ENCODE results near the gene ACSM3. TPM values are rescaled to one million over a fixed set of nuclear protein-coding genes. Genes with fewer than 3 reads are reported as not detected.

ACSM3 gene
- total RNA-seq, 6 experiments from 2014 or later, result 24.5 to 109 (median 57.9) TPM

- intact Hi-C loops (cut with DNase I), result no loop called here
- Histone ChIP-seq H3K36me3 (no peaks in the 10 kb centered on the region), H3K27ac (no peak overlapping the region), H3K27me3 (no peaks in the 10 kb centered on the region), H3K4me1 (no peaks in the 10 kb centered on the region), H3K4me3 (no peak overlapping the region), H3K9me3 (no peaks in the 10 kb centered on the region)
- ATAC-seq, result no peak
- TF ChIP-seq CTCF (IDR thresholded peaks at IDR 0.05) (no peak), POLR2A (IDR thresholded peaks at IDR 0.05) (no peak)
- 72% methylated on average over 3 of the region's 3 CpGs for WGBS (ENCODE audit: insufficient coverage, low coverage, low lambda C conversion rate, missing lambda C conversion rate)
- no peak for DNase-seq
These were observed 34.7 kb upstream of the ACSM3 start for GRCh38 chr16:20729141-20729540.

GRCh38 chr16:20734056-20734455, 29.8 kb upstream of the ACSM3 start:
- no peak overlapping the region for H3K27ac ChIP-seq
- ATAC-seq (peak in 2 of 4 donors; percentile 15 to 30), DNase-seq (no peak)
- no peak for TF ChIP-seq POLR2A (IDR thresholded peaks at IDR 0.05)
- no peak overlapping the region for H3K4me3 ChIP-seq
- no peaks in the 10 kb centered on the region for H3K9me3 ChIP-seq
- intact Hi-C loops (cut with DNase I), result no loop called here
- no peaks in the 10 kb centered on the region for H3K27me3 ChIP-seq
- 27% methylated on average over 3 of the region's 3 CpGs for WGBS (ENCODE audit: insufficient coverage, low coverage, low lambda C conversion rate, missing lambda C conversion rate)
- H3K36me3 ChIP-seq, result peaks cover 0 to 36% (median 15%) of the 10 kb centered on the region in 4 donors
- H3K4me1 ChIP-seq, result no peaks in the 10 kb centered on the region

- WGBS (ENCODE audit: insufficient coverage, low coverage, low lambda C conversion rate, missing lambda C conversion rate), result 71% methylated on average over 3 of the region's 3 CpGs
- H3K9me3 ChIP-seq, result no peaks in the 10 kb centered on the region
- H3K27ac ChIP-seq, result no peak overlapping the region
- intact Hi-C loops (cut with DNase I), result no loop called here
- peaks cover 0 to 6% (median 0%) of the 10 kb centered on the region in 4 donors for H3K4me1 ChIP-seq
- H3K4me3 ChIP-seq, result no peak overlapping the region
- ATAC-seq, result no peak
- H3K27me3 ChIP-seq, result no peaks in the 10 kb centered on the region
- H3K36me3 ChIP-seq, result peaks cover 0 to 36% (median 15%) of the 10 kb centered on the region in 4 donors
- TF ChIP-seq CTCF (IDR thresholded peaks at IDR 0.05) (no peak), POLR2A (IDR thresholded peaks at IDR 0.05) (no peak)
- DNase-seq, result no peak
These were observed 29.0 kb upstream of the ACSM3 start for GRCh38 chr16:20734782-20735181.

- ATAC-seq, result no peak
- 90% methylated on average over 1 of the region's 1 CpG for WGBS (ENCODE audit: insufficient coverage, low coverage, low lambda C conversion rate, missing lambda C conversion rate)
- TF ChIP-seq CTCF (IDR thresholded peaks at IDR 0.05) (no peak), POLR2A (IDR thresholded peaks at IDR 0.05) (no peak)
- Histone ChIP-seq H3K4me3 (no peak overlapping the region), H3K4me1 (peaks cover 0 to 13% (median 0%) of the 10 kb centered on the region in 4 donors), H3K9me3 (no peaks in the 10 kb centered on the region), H3K27ac (no peak overlapping the region), H3K27me3 (no peaks in the 10 kb centered on the region), H3K36me3 (peaks cover 0 to 36% (median 15%) of the 10 kb centered on the region in 4 donors)
- intact Hi-C loops (cut with DNase I), result no loop called here
- no peak for DNase-seq
These were observed 28.3 kb upstream of the ACSM3 start for GRCh38 chr16:20735490-20735889.

- intact Hi-C loops (cut with DNase I), result no loop called here
- TF ChIP-seq POLR2A (IDR thresholded peaks at IDR 0.05), result no peak
- TF ChIP-seq CTCF (IDR thresholded peaks at IDR 0.05), result peak; percentile 23 to 40 (median 36)
- peak overlapping the region; percentile 87 to 95 (median 92) for H3K27ac ChIP-seq
- no peaks in the 10 kb centered on the region for H3K9me3 ChIP-seq
- peak overlapping the region; percentile 79 to 95 (median 91) for H3K4me3 ChIP-seq
- ATAC-seq, result peak in 1 of 4 donors; percentile 10
- peaks cover 0 to 36% (median 14%) of the 10 kb centered on the region in 4 donors for H3K36me3 ChIP-seq
- no peak for DNase-seq
- 31% methylated on average over 9 of the region's 11 CpGs for WGBS (ENCODE audit: insufficient coverage, low coverage, low lambda C conversion rate, missing lambda C conversion rate)
- peaks cover 0 to 30% (median 4%) of the 10 kb centered on the region in 4 donors for H3K4me1 ChIP-seq
- no peaks in the 10 kb centered on the region for H3K27me3 ChIP-seq
These were observed 23.6 kb upstream of the ACSM3 start for GRCh38 chr16:20740007-20740883.

Data from right lobe of liver (tissue), 6 donors.